Vagina (tissue), 2 donors: ENCODE measurements around the gene RNF166. TPM values are rescaled to one million over a fixed set of nuclear protein-coding genes. Genes with fewer than 3 reads are reported as not detected.

Experiments used
- DNase-seq, 2 donors: peaks; one replicate each; pipeline ENCODE4 v3.0.0-alpha.2; 2017; ENCODE audit errors: extremely low spot score in 2 of 2
- H3K27ac ChIP-seq: fragments of 200-600 bp; sonication (generic); one replicate; pipeline ENCODE4 v1.5.1; 2019
- H3K27me3 ChIP-seq: fragments of 200-600 bp; sonication (generic); one replicate; pipeline ENCODE4 v1.5.1; 2019
- H3K36me3 ChIP-seq, 2 donors: fragments of 200-600 bp; sonication (generic); one replicate each; pipeline ENCODE4 v1.5.1; 2017 to 2019
- H3K4me1 ChIP-seq: fragments of 200-600 bp; sonication (generic); one replicate; pipeline ENCODE4 v1.5.1; 2019
- H3K4me3 ChIP-seq, 2 donors: fragments of 200-600 bp; sonication (generic); 1 replicate in 1 of 2; 2 replicates in 1 of 2; pipeline ENCODE4 v1.5.1; 2016 to 2019
- H3K9me3 ChIP-seq: fragments of 200-600 bp; sonication (generic); one replicate; pipeline ENCODE4 v1.5.1; 2019
- CTCF ChIP-seq, 3 experiments: fragments of 450-650 bp in 2 of 3; fragments of 200-600 bp in 1 of 3; sonication (generic) in 1 of 3; IDR thresholded peaks; one replicate each; pipeline ENCODE4 v1.5.1; 2017 to 2019; ENCODE audit warnings: antibody characterized with exemption in 3 of 3, mild to moderate bottlenecking in 2 of 3, moderate library complexity in 2 of 3
- POLR2A ChIP-seq, 2 donors: fragments of 450-650 bp; IDR thresholded peaks; one replicate each; pipeline ENCODE4 v1.6.1; 2017; ENCODE audit warnings: antibody characterized with exemption in 2 of 2, mild to moderate bottlenecking in 2 of 2, moderate library complexity in 2 of 2
- POLR2AphosphoS5 ChIP-seq, 2 donors: sonication (generic); formaldehyde crosslinking; IDR thresholded peaks; one replicate each; pipeline ENCODE4 v1.9.0; 2017; ENCODE audit warnings: antibody characterized with exemption in 2 of 2, mild to moderate bottlenecking in 2 of 2, low read depth in 1 of 2; ENCODE audit not compliant: insufficient read depth in 1 of 2
- intact Hi-C: fragments of 100-400 bp; cut with DNase I; formaldehyde crosslinking; loops from one replicate; pipeline ENCODE4 v1.15.1; 2023
- total RNA-seq: library from RNA; depleted of rRNA; stranded (reverse); fragments of >200 nt; gene quantifications from one replicate; pipeline ENCODE4 v1.2.3, GENCODE V29; 2016

RNF166 gene
- total RNA-seq, 1 donor from 2014 or later = 26.5 TPM

GRCh38 chr16:88684569-88685155, 21.5 kb downstream of the RNF166 start:
- Histone ChIP-seq H3K9me3 (no peaks in the 10 kb centered on the region), H3K4me1 (peaks cover 24% of the 10 kb centered on the region), H3K36me3 (no peaks in the 10 kb centered on the region), H3K4me3 (no peak overlapping the region), H3K27ac (no peak overlapping the region), H3K27me3 (no peaks in the 10 kb centered on the region)
- intact Hi-C loops = loop anchor here (10.0 kb wide), 1 partner anchor 60 kb away; no protein-coding TSS in a partner anchor
- no peak for DNase-seq
- TF ChIP-seq POLR2AphosphoS5 (IDR thresholded peaks at IDR 0.05; ENCODE audit: insufficient read depth in 1 of 2, low read depth in 1 of 2) (no peak), CTCF (IDR thresholded peaks at IDR 0.05) (no peak), POLR2A (IDR thresholded peaks at IDR 0.05) (no peak)

- H3K4me3 ChIP-seq = no peak overlapping the region
- no peak overlapping the region for H3K27ac ChIP-seq
- H3K36me3 ChIP-seq = no peaks in the 10 kb centered on the region
- no peaks in the 10 kb centered on the region for H3K27me3 ChIP-seq
- H3K9me3 ChIP-seq = no peaks in the 10 kb centered on the region
- peaks cover 22% of the 10 kb centered on the region for H3K4me1 ChIP-seq
- no peak for TF ChIP-seq CTCF (IDR thresholded peaks at IDR 0.05)
- TF ChIP-seq POLR2AphosphoS5 (IDR thresholded peaks at IDR 0.05; ENCODE audit: insufficient read depth in 1 of 2, low read depth in 1 of 2) = no peak
- no peak for TF ChIP-seq POLR2A (IDR thresholded peaks at IDR 0.05)
- intact Hi-C loops = loop anchor here (10.0 kb wide), 1 partner anchor 63 kb away; no protein-coding TSS in a partner anchor
- DNase-seq = no peak
Measured at GRCh38 chr16:88681709-88682451, 24.3 kb downstream of the RNF166 start.

- no peaks in the 10 kb centered on the region for H3K27me3 ChIP-seq
- TF ChIP-seq CTCF (IDR thresholded peaks at IDR 0.05) = no peak
- TF ChIP-seq POLR2A (IDR thresholded peaks at IDR 0.05) = no peak
- TF ChIP-seq POLR2AphosphoS5 (IDR thresholded peaks at IDR 0.05; ENCODE audit: insufficient read depth in 1 of 2, low read depth in 1 of 2) = no peak
- H3K27ac ChIP-seq = no peak overlapping the region
- intact Hi-C loops = loop anchor here (10.0 kb wide), 1 partner anchor 64 kb away; no protein-coding TSS in a partner anchor
- no peaks in the 10 kb centered on the region for H3K36me3 ChIP-seq
- no peaks in the 10 kb centered on the region for H3K9me3 ChIP-seq
- H3K4me1 ChIP-seq = peaks cover 15% of the 10 kb centered on the region
- no peak for DNase-seq
- H3K4me3 ChIP-seq = no peak overlapping the region
Measured at GRCh38 chr16:88681084-88681680, 25.0 kb downstream of the RNF166 start.

GRCh38 chr16:88680554-88681083, 25.6 kb downstream of the RNF166 start:
- no peaks in the 10 kb centered on the region for H3K27me3 ChIP-seq
- H3K4me1 ChIP-seq = peaks cover 9% of the 10 kb centered on the region
- no peaks in the 10 kb centered on the region for H3K36me3 ChIP-seq
- intact Hi-C loops = loop anchor here (10.0 kb wide), 1 partner anchor 64 kb away; no protein-coding TSS in a partner anchor
- DNase-seq = no peak
- no peak overlapping the region for H3K27ac ChIP-seq
- TF ChIP-seq POLR2AphosphoS5 (IDR thresholded peaks at IDR 0.05; ENCODE audit: insufficient read depth in 1 of 2, low read depth in 1 of 2) (no peak), POLR2A (IDR thresholded peaks at IDR 0.05) (no peak), CTCF (IDR thresholded peaks at IDR 0.05) (no peak)
- no peaks in the 10 kb centered on the region for H3K9me3 ChIP-seq
- H3K4me3 ChIP-seq = no peak overlapping the region
